HepG2 (cell line): ENCODE results near the gene EFEMP2. TPM values are rescaled to one million over a fixed set of nuclear protein-coding genes. Genes with fewer than 3 reads are reported as not detected.

Experiments
- ATAC-seq: fragments of 200-7000 bp; cut with Tn5 transposase; 3 replicates; pipeline ENCODE4 v1.9.1; 2020; ENCODE audit warnings: mild to moderate bottlenecking, moderate library complexity
- BruUV-seq: library from RNA; stranded (reverse); fragments of 400-500 nt; replicated peaks from 2 replicates; lab custom pipeline; 2021; lab: Mats Ljungman, UMichigan
- CTCF ChIA-PET: fragments of 300-600 bp; formaldehyde crosslinking; extraction: SDS; loops from one replicate; lab custom pipeline; 2021; ENCODE audit warnings: low total read pairs, inconsistent platforms, low intra/inter-chr PET ratio; lab: Yijun Ruan, JAX
- POLR2A ChIA-PET: fragments of 350-600 bp; sonication (Branson Sonifier 250); formaldehyde crosslinking; loops from one replicate; lab custom pipeline; 2020; ENCODE audit warnings: antibody characterized with exemption, inconsistent platforms; lab: Yijun Ruan, JAX
- DNase-seq: peaks from one replicate; pipeline ENCODE4 v3.0.0-alpha.2; 2015; ENCODE audit warnings: low spot score
- FAIRE-seq: peaks from 3 replicates; lab custom pipeline; 2011; peaks lifted over from hg19 to GRCh38; lab: Jason Lieb, UNC
- H2AFZ ChIP-seq: one replicate; pipeline ENCODE4 v1.6.1; 2011; ENCODE audit warnings: low read length, inconsistent platforms
- H3K27ac ChIP-seq: fragments of 300-600 bp; 3 replicates; pipeline ENCODE4 v1.8.0; 2011; ENCODE audit warnings: mixed run types, mild to moderate bottlenecking, mixed read lengths, low read length, inconsistent platforms; ENCODE audit not compliant: insufficient read depth; ENCODE audit errors: extremely low read length
- H3K27me3 ChIP-seq, 2 experiments: fragments of 200-600 bp in 1 of 2; 2 replicates in 1 of 2; 3 replicates in 1 of 2; pipeline versions ENCODE4 v1.6.0 to v1.8.0; 2011; ENCODE audit warnings: low read length in 2 of 2, mild to moderate bottlenecking in 2 of 2, moderate library complexity in 2 of 2, inconsistent platforms in 1 of 2; ENCODE audit not compliant: insufficient read depth in 2 of 2, control insufficient read depth in 1 of 2
- H3K36me3 ChIP-seq, 2 experiments: fragments of 200-600 bp in 1 of 2; replicated peaks in 1 of 2; 2 replicates in 1 of 2; 3 replicates in 1 of 2; pipeline versions ENCODE4 v1.5.1 to v1.8.0; 2011; ENCODE audit warnings: low read length in 2 of 2, inconsistent platforms in 1 of 2; ENCODE audit not compliant: insufficient read depth in 2 of 2, control insufficient read depth in 1 of 2
- H3K4me1 ChIP-seq: 2 replicates; pipeline ENCODE4 v1.5.1; 2012; ENCODE audit warnings: low read length, inconsistent platforms; ENCODE audit not compliant: insufficient read depth
- H3K4me2 ChIP-seq: 2 replicates; pipeline ENCODE4 v1.6.0; 2011; ENCODE audit warnings: low read depth, low read length, inconsistent platforms
- H3K4me3 ChIP-seq, 3 experiments: fragments of 200-600 bp in 1 of 3; sonication (generic), shearing (Covaris generic) in 1 of 3; replicated peaks in 1 of 3; 2 replicates each; pipeline ENCODE4 v1.5.1; 2011 to 2016; ENCODE audit warnings: low read length in 3 of 3, inconsistent platforms in 2 of 3, low read depth in 2 of 3, mild to moderate bottlenecking in 2 of 3, control low read depth in 1 of 3, mixed read lengths in 1 of 3; ENCODE audit not compliant: insufficient read depth in 1 of 3
- H3K79me2 ChIP-seq: one replicate; pipeline ENCODE4 v1.6.1; 2011; ENCODE audit warnings: low read length, inconsistent platforms; ENCODE audit not compliant: insufficient read depth
- H3K9ac ChIP-seq: 2 replicates; pipeline ENCODE4 v1.6.0; 2011; ENCODE audit warnings: mild to moderate bottlenecking, low read depth, low read length, inconsistent platforms; ENCODE audit not compliant: insufficient read depth
- H3K9me3 ChIP-seq: 2 replicates; pipeline ENCODE4 v1.5.1; 2012; ENCODE audit warnings: mild to moderate bottlenecking, low read length
- H4K20me1 ChIP-seq: 2 replicates; pipeline ENCODE4 v1.6.0; 2011; ENCODE audit warnings: inconsistent platforms, mild to moderate bottlenecking, low read length, moderate library complexity; ENCODE audit not compliant: insufficient read depth
- ASH2L ChIP-seq: fragments of 300-600, 200-600 bp; sonication (generic); IDR thresholded peaks from 2 replicates; pipeline ENCODE4 v1.7.0; 2017; ENCODE audit warnings: low read depth, mild to moderate bottlenecking, moderate library complexity, mixed read lengths, low read length; ENCODE audit not compliant: insufficient read length
- CREB1 ChIP-seq, 2 experiments: fragments of 450-650 bp in 1 of 2; IDR thresholded peaks; 2 replicates each; pipeline ENCODE4 v1.6.1; 2016 to 2017; ENCODE audit warnings: control low read depth in 1 of 2, mild to moderate bottlenecking in 1 of 2, missing compliant biosample characterization in 1 of 2, missing genetic modification characterization in 1 of 2
- HHEX ChIP-seq: IDR thresholded peaks from 2 replicates; pipeline ENCODE4 v1.6.1; 2016; ENCODE audit warnings: control low read depth
- HNRNPL ChIP-seq: fragments of 200-400 bp; formaldehyde crosslinking; IDR thresholded peaks from 2 replicates; pipeline ENCODE4 v1.6.1; 2017; ENCODE audit warnings: mild to moderate bottlenecking, low read depth, low read length
- HOXA3 ChIP-seq: sonication (generic); formaldehyde crosslinking; IDR thresholded peaks from 2 replicates; pipeline ENCODE4 v1.5.0; 2020; ENCODE audit warnings: missing genetic modification reagents
- MIXL1 ChIP-seq: IDR thresholded peaks from 2 replicates; pipeline ENCODE4 v1.6.1; 2016
- MXD4 ChIP-seq: IDR thresholded peaks from 2 replicates; pipeline ENCODE4 v1.6.1; 2016; ENCODE audit warnings: mild to moderate bottlenecking, missing biosample characterization, missing genetic modification reagents
- NR2C2 ChIP-seq: sonication (generic); formaldehyde crosslinking; IDR thresholded peaks from 2 replicates; pipeline ENCODE4 v1.4.0; 2020; ENCODE audit warnings: missing genetic modification reagents, mild to moderate bottlenecking, moderate library complexity, borderline replicate concordance
- PAXIP1 ChIP-seq: sonication (generic); formaldehyde crosslinking; conservative IDR thresholded peaks from 2 replicates; pipeline ENCODE4 v1.4.0; 2020; ENCODE audit warnings: mild to moderate bottlenecking, missing genetic modification reagents, moderate library complexity
- PHB2 ChIP-seq: fragments of 450-650 bp; IDR thresholded peaks from 2 replicates; pipeline ENCODE4 v1.6.1; 2018; ENCODE audit not compliant: partially characterized antibody
- POGZ ChIP-seq: sonication (generic); formaldehyde crosslinking; IDR thresholded peaks from 2 replicates; pipeline ENCODE4 v1.4.0; 2020; ENCODE audit warnings: mild to moderate bottlenecking, missing genetic modification reagents
- RARA ChIP-seq: IDR thresholded peaks from 2 replicates; pipeline ENCODE4 v1.6.1; 2016; ENCODE audit warnings: missing genetic modification reagents, missing compliant biosample characterization
- SIX1 ChIP-seq: sonication (generic); formaldehyde crosslinking; IDR thresholded peaks from 2 replicates; pipeline ENCODE4 v1.4.0; 2020; ENCODE audit warnings: missing genetic modification reagents, borderline replicate concordance
- SMAD9 ChIP-seq: sonication (generic); formaldehyde crosslinking; IDR thresholded peaks from 2 replicates; pipeline ENCODE4 v1.5.1; 2020; ENCODE audit warnings: mild to moderate bottlenecking, missing genetic modification reagents
- SRF ChIP-seq: IDR thresholded peaks from 2 replicates; pipeline ENCODE4 v1.6.1; 2011; ENCODE audit warnings: mild to moderate bottlenecking, low read depth, low read length, moderate library complexity
- YEATS4 ChIP-seq: sonication (generic); formaldehyde crosslinking; IDR thresholded peaks from 2 replicates; pipeline ENCODE4 v1.4.0; 2020; ENCODE audit warnings: missing genetic modification reagents, borderline replicate concordance
- ZGPAT ChIP-seq: IDR thresholded peaks from 2 replicates; pipeline ENCODE4 v1.6.1; 2016; ENCODE audit warnings: mild to moderate bottlenecking
- ZMYM3 ChIP-seq: sonication (generic); formaldehyde crosslinking; IDR thresholded peaks from 2 replicates; pipeline ENCODE4 v1.5.1; 2020; ENCODE audit warnings: mild to moderate bottlenecking, missing genetic modification reagents
- ZNF264 ChIP-seq: sonication (generic); formaldehyde crosslinking; IDR thresholded peaks from 2 replicates; pipeline ENCODE4 v1.4.0; 2020; ENCODE audit warnings: missing genetic modification reagents
- ZNF3 ChIP-seq: IDR thresholded peaks from 2 replicates; pipeline ENCODE4 v1.7.0; 2017; ENCODE audit warnings: inconsistent platforms
- ZNF543 ChIP-seq: sonication (generic); formaldehyde crosslinking; IDR thresholded peaks from 2 replicates; pipeline ENCODE4 v1.4.0; 2020; ENCODE audit warnings: mild to moderate bottlenecking, missing genetic modification reagents
- WGBS: methylation state at CpG from one replicate; pipeline ENCODE4 v1.1.6; 2017; ENCODE audit warnings: low lambda C conversion rate; 5-methylcytosine and 5-hydroxymethylcytosine counted together
- in situ Hi-C: cut with HindIII; loops from 2 replicates; pipeline ENCODE4 v1.10.0; 2017; ENCODE audit warnings: low pct_unique_long_range_greater_than_20kb; ENCODE audit not compliant: extremely low pct_ligation_motif_present
- intact Hi-C: fragments of 100-400 bp; cut with micrococcal nuclease; formaldehyde crosslinking; loops from one replicate; pipeline ENCODE4 v1.10.0; 2022; ENCODE audit not compliant: unreplicated experiment
- polyA plus RNA-seq, 8 experiments: library from polyadenylated mRNA; depleted of rRNA in 3 of 8; stranded (reverse) in 7 of 8; unstranded in 1 of 8; fragments of >200 nt; fragmentation: Illumina TruSeq in 4 of 8; extraction: Trizol in 4 of 8; gene quantifications; 2 replicates each; pipeline versions ENCODE4 v1.2.1 to v1.2.3, GENCODE V29; 2011 to 2016; ENCODE audit warnings: low read depth in 4 of 8, missing spikeins in 1 of 8, mixed read lengths in 1 of 8; ENCODE audit not compliant: insufficient read depth in 1 of 8
- total RNA-seq, 5 experiments: library from RNA; depleted of rRNA; stranded (reverse); fragments of >200 nt; fragmentation: Illumina TruSeq; extraction: Trizol; gene quantifications; 2 replicates each; pipeline ENCODE4 v1.2.3, GENCODE V29; 2016; ENCODE audit warnings: low read depth in 1 of 5

Gene EFEMP2
- total and polyA plus RNA-seq, 2 of the 13 experiments (the other 11 are each of a cell fraction or from before 2014, with no cell fraction given): 7.4 to 29.7 TPM

GRCh38 chr11:65844231-65844872, 28.2 kb downstream of the EFEMP2 start:
- in situ Hi-C loops (no loop called here), intact Hi-C loops (no loop called here)
- Histone ChIP-seq H3K9me3 (no peaks in the 10 kb centered on the region), H3K27ac (peak overlapping the region; percentile 67), H3K27me3 (no peaks in the 10 kb centered on the region), H3K4me3 (peak overlapping the region in 1 of 3 experiments; percentile 41; a peak in 2 of 6 replicates), H3K4me2 (peak overlapping the region; percentile 52), H3K4me1 (peaks cover 44% of the 10 kb centered on the region), H4K20me1 (no peaks in the 10 kb centered on the region), H2AFZ (no peak overlapping the region), H3K79me2 (no peaks in the 10 kb centered on the region), H3K36me3 (no peaks in the 10 kb centered on the region), H3K9ac (0 out of 2 replicates have a peak overlapping the region, but pooled peaks have one; percentile 7)
- WGBS: 8% methylated on average over 10 of the region's 10 CpGs
- peak; percentile 68 for ATAC-seq
- DNase-seq: peak; percentile 80
- ChIA-PET CTCF (no interaction called here), POLR2A (interaction anchor here (0.7 to 1.9 kb wide), 5 partner anchors 15 to 181 kb away, joined by 3 to 4 read pairs (median 4); partner anchors contain the start of genes CCDC85B, MUS81 and RELA)
- no peak for FAIRE-seq
- no TSS peak for BruUV-seq
- TF ChIP-seq ZNF264 (CRISPR knock-in tag) (no peak), YEATS4 (CRISPR knock-in tag) (no peak), ZMYM3 (CRISPR knock-in tag) (peak; percentile 68; the same call in 1 of the 2 replicates), RARA (CRISPR knock-in tag) (peak; percentile 90), HHEX (CRISPR knock-in tag) (no peak), SMAD9 (CRISPR knock-in tag) (no peak), PHB2 (no peak), HNRNPL (no peak), ASH2L (peak; percentile 59), CREB1 (IDR thresholded peaks at IDR 0.05) (no peak), CREB1 (CRISPR knock-in tag; IDR thresholded peaks at IDR 0.05) (peak; percentile 51), SRF (no peak), NR2C2 (no peak), ZNF3 (no peak), ZNF543 (no peak), MXD4 (CRISPR knock-in tag) (no peak), SIX1 (0 out of 2 replicates have a peak, but pooled peaks have one; percentile 9), MIXL1 (CRISPR knock-in tag) (peak; percentile 74), POGZ (CRISPR knock-in tag) (no peak), PAXIP1 (peak; percentile 73), HOXA3 (CRISPR knock-in tag) (0 out of 2 replicates have a peak, but pooled peaks have one; percentile 60), ZGPAT (CRISPR knock-in tag) (peak; percentile 34; the same call in 1 of the 2 replicates)
